Measurements from ENCODE around the gene AASS. TPM values are rescaled to one million over a fixed set of nuclear protein-coding genes. Genes with fewer than 3 reads are reported as not detected.

Gene AASS
- total RNA-seq, 2 donors from 2014 or later, result 21.6 to 24.1 TPM

DNA sequence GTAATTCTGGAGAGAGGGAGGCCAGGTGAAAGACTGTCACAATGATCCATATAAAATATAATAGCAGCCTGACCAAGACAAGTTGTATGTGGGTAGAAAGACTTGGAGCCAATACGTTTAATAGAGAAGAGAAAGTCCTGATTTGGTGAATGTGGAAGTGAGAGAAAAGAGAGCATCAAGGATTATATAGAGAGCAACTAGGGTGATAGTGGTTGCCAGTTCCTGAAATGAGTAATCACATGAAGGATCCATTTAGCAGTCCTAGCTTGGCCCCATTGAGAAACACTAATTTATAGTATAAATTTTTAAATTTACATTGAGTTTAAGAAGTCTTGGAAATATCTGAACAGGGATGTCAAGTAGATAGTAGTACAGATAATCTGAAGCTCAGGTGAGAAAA lies 74.0 kb downstream of the AASS start:
- Histone ChIP-seq H3K4me1 (replicated peaks) (no peaks in the 10 kb centered on the region), H3K27me3 (replicated peaks; ENCODE audit: insufficient read depth) (no peaks in the 10 kb centered on the region), H3K9me3 (no peaks in the 10 kb centered on the region), H3K4me3 (no peak overlapping the region), H3K27ac (no peak overlapping the region), H3K36me3 (no peaks in the 10 kb centered on the region)
- intact Hi-C loops (cut with DNase I), result no loop called here
- WGBS, result 48% methylated on average over 1 of the region's 1 CpG
- no peak for DNase-seq (ENCODE audit: low spot score)
- no peak for TF ChIP-seq POLR2AphosphoS5 (IDR thresholded peaks at IDR 0.05)
- no peak for TF ChIP-seq CTCF (IDR thresholded peaks at IDR 0.05)
- no peak for TF ChIP-seq POLR2A (IDR thresholded peaks at IDR 0.05)

DNA sequence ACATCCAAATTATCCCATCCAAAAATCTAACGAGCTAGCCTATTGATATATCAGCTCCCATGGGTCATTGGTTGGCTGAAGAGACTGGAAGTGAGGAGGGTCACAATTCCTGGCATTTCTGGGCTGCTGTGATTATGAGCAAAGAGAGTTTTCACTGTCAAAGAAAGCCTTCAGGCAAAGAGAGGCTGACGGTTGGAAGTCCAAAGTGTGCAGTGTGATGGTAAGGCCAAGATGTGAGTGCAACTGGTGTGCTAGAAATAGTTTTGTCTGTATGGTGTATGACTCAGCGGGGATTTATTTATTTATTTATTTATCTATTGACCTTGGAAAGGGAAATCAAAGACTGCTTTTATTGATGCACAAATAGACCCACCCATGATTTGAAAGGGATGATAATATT lies 75.0 kb downstream of the AASS start:
- Histone ChIP-seq H3K4me3 (no peak overlapping the region), H3K27me3 (replicated peaks; ENCODE audit: insufficient read depth) (no peaks in the 10 kb centered on the region), H3K27ac (no peak overlapping the region), H3K9me3 (no peaks in the 10 kb centered on the region), H3K36me3 (no peaks in the 10 kb centered on the region), H3K4me1 (replicated peaks) (no peaks in the 10 kb centered on the region)
- 76% methylated on average over 3 of the region's 3 CpGs for WGBS
- intact Hi-C loops (cut with DNase I), result no loop called here
- DNase-seq (ENCODE audit: low spot score), result no peak
- TF ChIP-seq CTCF (IDR thresholded peaks at IDR 0.05) (no peak), POLR2AphosphoS5 (IDR thresholded peaks at IDR 0.05) (no peak), POLR2A (IDR thresholded peaks at IDR 0.05) (no peak)

- WGBS, result 65% methylated on average over 1 of the region's 1 CpG
- Histone ChIP-seq H3K27ac (no peak overlapping the region), H3K27me3 (replicated peaks; ENCODE audit: insufficient read depth) (no peaks in the 10 kb centered on the region), H3K4me1 (replicated peaks) (no peaks in the 10 kb centered on the region), H3K36me3 (no peaks in the 10 kb centered on the region), H3K4me3 (no peak overlapping the region), H3K9me3 (no peaks in the 10 kb centered on the region)
- no peak for DNase-seq (ENCODE audit: low spot score)
- TF ChIP-seq POLR2AphosphoS5 (IDR thresholded peaks at IDR 0.05) (no peak), POLR2A (IDR thresholded peaks at IDR 0.05) (no peak), CTCF (IDR thresholded peaks at IDR 0.05) (no peak)
- intact Hi-C loops (cut with DNase I), result no loop called here
Observed at GRCh38 chr7:122068046-122068445, 76.0 kb downstream of the AASS start.

GRCh38 chr7:122067077-122067476 lies 77.0 kb downstream of the AASS start:
- H3K9me3 ChIP-seq, result no peaks in the 10 kb centered on the region
- H3K36me3 ChIP-seq, result no peaks in the 10 kb centered on the region
- no peak overlapping the region for H3K4me3 ChIP-seq
- TF ChIP-seq POLR2AphosphoS5 (IDR thresholded peaks at IDR 0.05), result no peak
- TF ChIP-seq CTCF (IDR thresholded peaks at IDR 0.05), result no peak
- TF ChIP-seq POLR2A (IDR thresholded peaks at IDR 0.05), result no peak
- H3K4me1 ChIP-seq (replicated peaks), result no peaks in the 10 kb centered on the region
- WGBS, result 73% methylated on average over 1 of the region's 1 CpG
- intact Hi-C loops (cut with DNase I), result no loop called here
- H3K27me3 ChIP-seq (replicated peaks; ENCODE audit: insufficient read depth), result no peaks in the 10 kb centered on the region
- no peak for DNase-seq (ENCODE audit: low spot score)
- no peak overlapping the region for H3K27ac ChIP-seq

GRCh38 chr7:122064971-122065370 lies 79.1 kb downstream of the AASS start:
- no peaks in the 10 kb centered on the region for H3K36me3 ChIP-seq
- no peak overlapping the region for H3K27ac ChIP-seq
- no peak for DNase-seq (ENCODE audit: low spot score)
- H3K4me3 ChIP-seq, result no peak overlapping the region
- H3K27me3 ChIP-seq (replicated peaks; ENCODE audit: insufficient read depth), result no peaks in the 10 kb centered on the region
- TF ChIP-seq CTCF (IDR thresholded peaks at IDR 0.05) (no peak), POLR2AphosphoS5 (IDR thresholded peaks at IDR 0.05) (no peak), POLR2A (IDR thresholded peaks at IDR 0.05) (no peak)
- WGBS, result 74% methylated on average over 4 of the region's 4 CpGs
- H3K9me3 ChIP-seq, result no peaks in the 10 kb centered on the region
- intact Hi-C loops (cut with DNase I), result no loop called here
- H3K4me1 ChIP-seq (replicated peaks), result no peaks in the 10 kb centered on the region

All from prostate gland (tissue), 2 donors.